ENCODE measurements around the gene COBLL1. TPM values are rescaled to one million over a fixed set of nuclear protein-coding genes. Genes with fewer than 3 reads are reported as not detected.

The COBLL1 gene
- total RNA-seq, 3 donors from 2014 or later = 19.5 to 30.0 (median 26.1) TPM

- TF ChIP-seq CTCF (IDR thresholded peaks at IDR 0.05) = no peak
- Histone ChIP-seq H3K4me3 (no peak overlapping the region), H3K36me3 (ENCODE audit: low read depth) (no peaks in the 10 kb centered on the region), H3K9me3 (no peaks in the 10 kb centered on the region), H3K4me1 (ENCODE audit: low read depth) (no peaks in the 10 kb centered on the region)
- ATAC-seq = no peak
- intact Hi-C loops (cut with DNase I, micrococcal nuclease) = no loop called here
- no peak for DNase-seq
Measured at GRCh38 chr2:164794432-164795231, 47.0 kb downstream of the COBLL1 start.

DNA sequence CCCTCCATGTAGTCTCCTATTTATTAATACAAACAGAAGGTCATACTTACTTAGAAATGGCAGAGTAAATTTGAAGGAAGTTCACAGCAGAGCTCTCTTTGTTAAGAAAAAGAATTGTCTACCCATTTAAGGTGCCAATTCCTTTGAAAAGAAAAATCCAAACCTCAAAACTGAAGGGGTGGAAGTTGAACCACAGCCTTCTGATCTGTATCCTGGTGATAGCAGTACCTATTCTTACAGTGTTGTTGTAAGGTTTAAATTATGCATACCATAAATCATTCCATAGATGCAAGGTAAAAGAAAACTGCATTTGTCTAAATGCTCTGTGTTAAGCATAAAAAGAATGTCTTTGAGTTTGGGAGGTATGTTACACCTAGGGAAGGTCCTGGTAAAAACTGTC, 47.6 kb downstream of the COBLL1 start:
- no peak for ATAC-seq
- intact Hi-C loops (cut with DNase I, micrococcal nuclease) = no loop called here
- no peak for TF ChIP-seq CTCF (IDR thresholded peaks at IDR 0.05)

DNA sequence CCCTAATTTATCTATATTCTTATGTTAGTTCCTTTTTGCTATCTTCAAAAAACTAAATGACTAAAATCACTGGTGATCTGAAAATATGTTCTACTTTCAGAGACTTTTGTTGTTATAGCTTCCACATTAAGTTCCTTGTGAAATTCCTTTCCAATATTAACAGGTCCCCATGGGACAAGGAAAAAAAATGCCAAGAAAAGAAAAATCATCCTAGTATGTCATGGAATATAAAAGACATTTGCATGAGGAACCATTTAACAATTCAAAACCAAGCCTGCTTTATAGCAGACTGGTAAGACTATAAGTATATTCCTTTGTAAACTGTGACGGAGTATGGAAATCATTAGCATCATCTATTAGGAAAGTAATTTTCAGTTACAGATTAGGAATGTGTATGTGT, 48.1 kb downstream of the COBLL1 start:
- intact Hi-C loops (cut with DNase I, micrococcal nuclease) = no loop called here

More for the DNA sequence above, 47.6 kb downstream of the COBLL1 start:
- no peak for DNase-seq
- Histone ChIP-seq H3K36me3 (ENCODE audit: low read depth) (no peaks in the 10 kb centered on the region), H3K4me1 (ENCODE audit: low read depth) (no peaks in the 10 kb centered on the region), H3K9me3 (no peaks in the 10 kb centered on the region), H3K4me3 (no peak overlapping the region)

GRCh38 chr2:164792316-164793170, 49.1 kb downstream of the COBLL1 start:
- Histone ChIP-seq H3K4me1 (ENCODE audit: low read depth) (no peaks in the 10 kb centered on the region), H3K36me3 (ENCODE audit: low read depth) (no peaks in the 10 kb centered on the region), H3K4me3 (no peak overlapping the region), H3K9me3 (no peaks in the 10 kb centered on the region)
- TF ChIP-seq CTCF (IDR thresholded peaks at IDR 0.05) = no peak
- intact Hi-C loops (cut with DNase I, micrococcal nuclease) = no loop called here
- DNase-seq = no peak
- no peak for ATAC-seq

More for the DNA sequence above, 48.1 kb downstream of the COBLL1 start:
- ATAC-seq (no peak), DNase-seq (no peak)
- Histone ChIP-seq H3K9me3 (no peaks in the 10 kb centered on the region), H3K36me3 (ENCODE audit: low read depth) (no peaks in the 10 kb centered on the region), H3K4me1 (ENCODE audit: low read depth) (no peaks in the 10 kb centered on the region), H3K4me3 (no peak overlapping the region)
- no peak for TF ChIP-seq CTCF (IDR thresholded peaks at IDR 0.05)

- no peaks in the 10 kb centered on the region for H3K4me1 ChIP-seq (ENCODE audit: low read depth)
- intact Hi-C loops (cut with DNase I, micrococcal nuclease) = no loop called here
- no peak overlapping the region for H3K4me3 ChIP-seq
- ATAC-seq = no peak
- H3K9me3 ChIP-seq = no peaks in the 10 kb centered on the region
- H3K36me3 ChIP-seq (ENCODE audit: low read depth) = no peaks in the 10 kb centered on the region
- DNase-seq = no peak
- TF ChIP-seq CTCF (IDR thresholded peaks at IDR 0.05) = no peak
Measured at GRCh38 chr2:164789968-164790367, 51.7 kb downstream of the COBLL1 start.
